Stimulated activated effector memory CD8-positive, alpha-beta T cell treated with anti-CD3 and anti-CD28 coated beads, Interleukin-12 subunit alpha, Interleukin-12 subunit beta, amount 100 ng/mL, for 72 hours (primary cell): Measurements from ENCODE around the gene COL23A1.

Experiments used
- ATAC-seq: fragments of 150-1000 bp; cut with Tn5 transposase; 2 replicates; pipeline ENCODE4 v1.10.0; 2021
- DNase-seq, 2 donors: peaks; one replicate each; pipeline ENCODE4 v3.0.0; 2021 to 2022; ENCODE audit warnings: low spot score in 2 of 2
- H3K27ac Mint-ChIP-seq: one replicate; pipeline ENCODE4 v1.8.0; 2022; ENCODE audit warnings: mild to moderate bottlenecking, mixed read lengths
- H3K36me3 Mint-ChIP-seq: one replicate; pipeline ENCODE4 v1.8.0; 2022; ENCODE audit warnings: mild to moderate bottlenecking, mixed read lengths
- H3K4me1 Mint-ChIP-seq: one replicate; pipeline ENCODE4 v1.8.0; 2022; ENCODE audit warnings: mixed read lengths
- H3K4me3 Mint-ChIP-seq: one replicate; pipeline ENCODE4 v1.8.0; 2022; ENCODE audit warnings: mild to moderate bottlenecking, mixed read lengths
- H3K9me3 Mint-ChIP-seq: one replicate; pipeline ENCODE4 v1.8.0; 2022; ENCODE audit warnings: mixed read lengths

Gene COL23A1

GRCh38 chr5:178590141-178590923 lies at the start of gene COL23A1:
Gene COL23A1 (minus strand): TSS chr5:178590393.
- H3K9me3 Mint-ChIP-seq, result peaks cover 14% of the 10 kb centered on the region
- no peaks in the 10 kb centered on the region for H3K4me1 Mint-ChIP-seq
- H3K27ac Mint-ChIP-seq, result no peak within 1 kb of the TSS
- H3K36me3 Mint-ChIP-seq, result no peaks in the 10 kb centered on the region
- DNase-seq (peak; percentile 14 to 56), ATAC-seq (peak; percentile 73)
- peak within 1 kb of the TSS; percentile 56 for H3K4me3 Mint-ChIP-seq

- no peaks in the 10 kb centered on the region for H3K36me3 Mint-ChIP-seq
- no peak overlapping the region for H3K27ac Mint-ChIP-seq
- H3K9me3 Mint-ChIP-seq, result no peaks in the 10 kb centered on the region
- no peaks in the 10 kb centered on the region for H3K4me1 Mint-ChIP-seq
- no peak overlapping the region for H3K4me3 Mint-ChIP-seq
- no peak for ATAC-seq
- no peak for DNase-seq
Measured at GRCh38 chr5:178637356-178638074, 47.3 kb upstream of the COL23A1 start.

GRCh38 chr5:178632285-178632684 lies 42.1 kb upstream of the COL23A1 start:
- ATAC-seq, result no peak

GRCh38 chr5:178630951-178631350 lies 40.8 kb upstream of the COL23A1 start:
- no peaks in the 10 kb centered on the region for H3K9me3 Mint-ChIP-seq
- no peak overlapping the region for H3K27ac Mint-ChIP-seq
- DNase-seq, result no peak
- peaks cover under 1% of the 10 kb centered on the region for H3K4me1 Mint-ChIP-seq
- peaks cover 13% of the 10 kb centered on the region for H3K36me3 Mint-ChIP-seq
- no peak overlapping the region for H3K4me3 Mint-ChIP-seq
- no peak for ATAC-seq

More at GRCh38 chr5:178632285-178632684, 42.1 kb upstream of the COL23A1 start:
- no peak for DNase-seq
- H3K36me3 Mint-ChIP-seq, result no peaks in the 10 kb centered on the region
- H3K4me3 Mint-ChIP-seq, result no peak overlapping the region
- no peaks in the 10 kb centered on the region for H3K9me3 Mint-ChIP-seq
- H3K4me1 Mint-ChIP-seq, result no peaks in the 10 kb centered on the region
- no peak overlapping the region for H3K27ac Mint-ChIP-seq

GRCh38 chr5:178630475-178630930 lies 40.3 kb upstream of the COL23A1 start:
- H3K27ac Mint-ChIP-seq, result no peak overlapping the region
- peaks cover 15% of the 10 kb centered on the region for H3K36me3 Mint-ChIP-seq
- DNase-seq (no peak), ATAC-seq (no peak)
- peaks cover 5% of the 10 kb centered on the region for H3K4me1 Mint-ChIP-seq
- no peaks in the 10 kb centered on the region for H3K9me3 Mint-ChIP-seq
- H3K4me3 Mint-ChIP-seq, result no peak overlapping the region

- DNase-seq, result no peak
- H3K4me3 Mint-ChIP-seq, result peak overlapping the region; percentile 96
- H3K9me3 Mint-ChIP-seq, result no peaks in the 10 kb centered on the region
- peak overlapping the region; percentile 99 for H3K27ac Mint-ChIP-seq
- ATAC-seq, result no peak
- H3K36me3 Mint-ChIP-seq, result peaks cover 31% of the 10 kb centered on the region
- H3K4me1 Mint-ChIP-seq, result peaks cover 18% of the 10 kb centered on the region
Measured at GRCh38 chr5:178627259-178627598, 37.0 kb upstream of the COL23A1 start.

- no peaks in the 10 kb centered on the region for H3K9me3 Mint-ChIP-seq
- peak within 1 kb of the TSS; percentile 96 for H3K4me3 Mint-ChIP-seq
- peaks cover 18% of the 10 kb centered on the region for H3K4me1 Mint-ChIP-seq
- H3K27ac Mint-ChIP-seq, result peak within 1 kb of the TSS; percentile 99
- DNase-seq (peak; percentile 98 to 99), ATAC-seq (peak; percentile 92)
- peaks cover 37% of the 10 kb centered on the region for H3K36me3 Mint-ChIP-seq
Measured at GRCh38 chr5:178626484-178627258, 36.5 kb upstream of the COL23A1 start, which contains the start of gene CLK4. Gene CLK4 (minus strand): TSS chr5:178627050. CDS start chr5:178623416, 3,634 bp downstream.

- Mint-ChIP-seq H3K4me3 (peak overlapping the region; percentile 96), H3K27ac (peak overlapping the region; percentile 99), H3K9me3 (no peaks in the 10 kb centered on the region), H3K36me3 (peaks cover 45% of the 10 kb centered on the region), H3K4me1 (peaks cover 19% of the 10 kb centered on the region)
- no peak for DNase-seq
- ATAC-seq, result peak; percentile 5
Measured at GRCh38 chr5:178625679-178626483, 35.7 kb upstream of the COL23A1 start.

GRCh38 chr5:178624631-178625546 lies 34.7 kb upstream of the COL23A1 start:
- ATAC-seq (no peak), DNase-seq (no peak)
- no peaks in the 10 kb centered on the region for H3K9me3 Mint-ChIP-seq
- peaks cover 55% of the 10 kb centered on the region for H3K36me3 Mint-ChIP-seq
- H3K4me3 Mint-ChIP-seq, result peak overlapping the region; percentile 96
- peaks cover 28% of the 10 kb centered on the region for H3K4me1 Mint-ChIP-seq
- peak overlapping the region; percentile 99 for H3K27ac Mint-ChIP-seq

GRCh38 chr5:178622679-178623247 lies 32.6 kb upstream of the COL23A1 start:
- peaks cover 40% of the 10 kb centered on the region for H3K4me1 Mint-ChIP-seq
- DNase-seq, result no peak
- H3K27ac Mint-ChIP-seq, result no peak overlapping the region
- no peaks in the 10 kb centered on the region for H3K9me3 Mint-ChIP-seq
- ATAC-seq, result no peak
- peaks cover 76% of the 10 kb centered on the region for H3K36me3 Mint-ChIP-seq
- H3K4me3 Mint-ChIP-seq, result no peak overlapping the region

GRCh38 chr5:178619390-178619789 lies 29.2 kb upstream of the COL23A1 start:
- no peak for DNase-seq
- Mint-ChIP-seq H3K4me1 (peaks cover 31% of the 10 kb centered on the region), H3K9me3 (no peaks in the 10 kb centered on the region), H3K4me3 (no peak overlapping the region), H3K36me3 (peaks cover 94% of the 10 kb centered on the region), H3K27ac (peak overlapping the region; percentile 65)
- ATAC-seq, result no peak

GRCh38 chr5:178612299-178612698 lies 22.1 kb upstream of the COL23A1 start:
- ATAC-seq (no peak), DNase-seq (no peak)
- peaks cover 16% of the 10 kb centered on the region for H3K4me1 Mint-ChIP-seq
- H3K27ac Mint-ChIP-seq, result no peak overlapping the region
- no peak overlapping the region for H3K4me3 Mint-ChIP-seq
- H3K9me3 Mint-ChIP-seq, result no peaks in the 10 kb centered on the region
- H3K36me3 Mint-ChIP-seq, result peaks cover 100% of the 10 kb centered on the region

GRCh38 chr5:178606269-178606668 lies 16.1 kb upstream of the COL23A1 start:
- ATAC-seq (no peak), DNase-seq (no peak)
- H3K4me1 Mint-ChIP-seq, result peaks cover 6% of the 10 kb centered on the region
- H3K36me3 Mint-ChIP-seq, result peaks cover 100% of the 10 kb centered on the region
- H3K9me3 Mint-ChIP-seq, result no peaks in the 10 kb centered on the region
- no peak overlapping the region for H3K27ac Mint-ChIP-seq
- no peak overlapping the region for H3K4me3 Mint-ChIP-seq
